Measurements from ENCODE around the gene PSMD7.

DNA sequence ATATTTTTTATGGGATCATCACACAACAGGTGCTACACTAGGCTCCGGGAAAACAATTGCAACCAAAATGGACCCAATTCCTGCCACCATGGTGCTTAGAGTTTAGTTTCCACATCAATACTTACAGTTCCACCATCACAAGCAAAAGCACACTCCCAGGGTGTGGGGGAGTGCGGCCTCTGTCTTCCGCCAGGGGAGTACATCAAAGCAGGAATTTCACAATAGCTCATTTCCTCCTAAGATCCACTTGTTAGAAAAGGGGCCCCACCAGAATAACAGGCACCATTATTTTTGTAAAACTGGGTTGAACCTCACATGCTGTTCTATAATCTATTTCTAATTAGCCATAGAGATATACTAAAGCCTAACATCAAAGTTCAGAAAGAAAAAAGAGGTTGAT is 44.3 kb upstream of the PSMD7 start:
- no peak for TF ChIP-seq CTCF (IDR thresholded peaks at IDR 0.05 in 2 of 3, conservative IDR thresholded peaks at IDR 0.05 in 1 of 3; ENCODE audit: borderline replicate concordance in 1 of 3, insufficient read depth in 1 of 3, low read depth in 2 of 3, low read length in 2 of 3)
- no peak for TF ChIP-seq SP1 (IDR thresholded peaks at IDR 0.05; ENCODE audit: low read depth)
- no peak for TF ChIP-seq SIN3A (IDR thresholded peaks at IDR 0.05; ENCODE audit: low read depth)
- no peak for TF ChIP-seq POLR2A (IDR thresholded peaks at IDR 0.05; ENCODE audit: borderline replicate concordance, extremely low read depth, insufficient read depth, insufficient read length)
- TF ChIP-seq EZH2 (IDR thresholded peaks at IDR 0.05): no peak

Measured in HCT116 (cell line).